Measurements from ENCODE around the gene RASSF7.

DNA sequence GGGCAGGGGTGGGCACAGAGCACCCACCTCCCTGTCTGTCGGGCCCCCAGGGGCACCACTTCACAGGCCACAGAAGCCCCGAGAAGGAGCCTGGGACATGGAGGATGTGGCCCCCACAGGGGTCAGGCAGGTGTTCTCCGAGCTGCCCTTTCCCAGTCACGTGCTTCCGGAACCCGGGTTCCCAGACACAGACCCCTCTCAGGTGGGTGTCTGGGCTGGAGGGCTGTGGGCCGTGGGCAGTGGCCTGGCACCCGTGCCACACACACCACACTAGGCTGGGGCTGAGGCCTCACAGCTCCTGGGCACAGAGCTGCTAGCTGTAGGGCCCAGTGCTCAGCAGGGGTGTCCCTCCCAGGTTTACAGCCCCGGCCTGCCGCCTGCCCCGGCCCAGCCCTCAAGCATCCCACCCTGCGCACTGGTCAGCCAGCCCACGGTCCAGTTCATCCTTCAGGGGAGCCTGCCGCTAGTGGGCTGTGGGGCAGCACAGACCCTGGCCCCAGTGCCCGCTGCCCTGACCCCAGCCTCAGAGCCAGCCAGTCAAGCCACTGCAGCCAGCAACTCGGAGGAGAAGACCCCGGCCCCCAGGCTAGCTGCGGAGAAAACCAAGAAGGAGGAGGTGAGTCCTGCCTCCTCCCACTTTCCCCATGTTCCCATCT is 49.5 kb downstream of the RASSF7 start:
- TF ChIP-seq, protein P1, sequence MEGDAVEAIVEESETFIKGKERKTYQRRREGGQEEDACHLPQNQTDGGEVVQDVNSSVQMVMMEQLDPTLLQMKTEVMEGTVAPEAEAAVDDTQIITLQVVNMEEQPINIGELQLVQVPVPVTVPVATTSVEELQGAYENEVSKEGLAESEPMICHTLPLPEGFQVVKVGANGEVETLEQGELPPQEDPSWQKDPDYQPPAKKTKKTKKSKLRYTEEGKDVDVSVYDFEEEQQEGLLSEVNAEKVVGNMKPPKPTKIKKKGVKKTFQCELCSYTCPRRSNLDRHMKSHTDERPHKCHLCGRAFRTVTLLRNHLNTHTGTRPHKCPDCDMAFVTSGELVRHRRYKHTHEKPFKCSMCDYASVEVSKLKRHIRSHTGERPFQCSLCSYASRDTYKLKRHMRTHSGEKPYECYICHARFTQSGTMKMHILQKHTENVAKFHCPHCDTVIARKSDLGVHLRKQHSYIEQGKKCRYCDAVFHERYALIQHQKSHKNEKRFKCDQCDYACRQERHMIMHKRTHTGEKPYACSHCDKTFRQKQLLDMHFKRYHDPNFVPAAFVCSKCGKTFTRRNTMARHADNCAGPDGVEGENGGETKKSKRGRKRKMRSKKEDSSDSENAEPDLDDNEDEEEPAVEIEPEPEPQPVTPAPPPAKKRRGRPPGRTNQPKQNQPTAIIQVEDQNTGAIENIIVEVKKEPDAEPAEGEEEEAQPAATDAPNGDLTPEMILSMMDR (IDR thresholded peaks at IDR 0.05) = no peak
- TF ChIP-seq YY1 (IDR thresholded peaks at IDR 0.05; ENCODE audit: low read depth) (no peak), PBX3 (IDR thresholded peaks at IDR 0.05) (no peak), NFIC (IDR thresholded peaks at IDR 0.05; ENCODE audit: borderline replicate concordance) (no peak), TAF1 (IDR thresholded peaks at IDR 0.05; ENCODE audit: borderline replicate concordance, low read depth, low read length) (no peak), MXI1 (IDR thresholded peaks at IDR 0.05; ENCODE audit: low read depth, low read length) (no peak), POLR2AphosphoS5 (IDR thresholded peaks at IDR 0.05; ENCODE audit: low read depth, low read length) (no peak), MAX (IDR thresholded peaks at IDR 0.05; ENCODE audit: low read depth) (no peak), TCF12 (IDR thresholded peaks at IDR 0.05) (no peak), CHD2 (IDR thresholded peaks at IDR 0.05; ENCODE audit: low read length, partially characterized antibody) (no peak), EP300 (IDR thresholded peaks at IDR 0.05; ENCODE audit: borderline replicate concordance in 1 of 2, low read depth in 1 of 2, low read length in 1 of 2) (no peak), SIN3A (IDR thresholded peaks at IDR 0.05; ENCODE audit: borderline replicate concordance, low read depth, low read length) (no peak)
- TF ChIP-seq, protein P2, sequence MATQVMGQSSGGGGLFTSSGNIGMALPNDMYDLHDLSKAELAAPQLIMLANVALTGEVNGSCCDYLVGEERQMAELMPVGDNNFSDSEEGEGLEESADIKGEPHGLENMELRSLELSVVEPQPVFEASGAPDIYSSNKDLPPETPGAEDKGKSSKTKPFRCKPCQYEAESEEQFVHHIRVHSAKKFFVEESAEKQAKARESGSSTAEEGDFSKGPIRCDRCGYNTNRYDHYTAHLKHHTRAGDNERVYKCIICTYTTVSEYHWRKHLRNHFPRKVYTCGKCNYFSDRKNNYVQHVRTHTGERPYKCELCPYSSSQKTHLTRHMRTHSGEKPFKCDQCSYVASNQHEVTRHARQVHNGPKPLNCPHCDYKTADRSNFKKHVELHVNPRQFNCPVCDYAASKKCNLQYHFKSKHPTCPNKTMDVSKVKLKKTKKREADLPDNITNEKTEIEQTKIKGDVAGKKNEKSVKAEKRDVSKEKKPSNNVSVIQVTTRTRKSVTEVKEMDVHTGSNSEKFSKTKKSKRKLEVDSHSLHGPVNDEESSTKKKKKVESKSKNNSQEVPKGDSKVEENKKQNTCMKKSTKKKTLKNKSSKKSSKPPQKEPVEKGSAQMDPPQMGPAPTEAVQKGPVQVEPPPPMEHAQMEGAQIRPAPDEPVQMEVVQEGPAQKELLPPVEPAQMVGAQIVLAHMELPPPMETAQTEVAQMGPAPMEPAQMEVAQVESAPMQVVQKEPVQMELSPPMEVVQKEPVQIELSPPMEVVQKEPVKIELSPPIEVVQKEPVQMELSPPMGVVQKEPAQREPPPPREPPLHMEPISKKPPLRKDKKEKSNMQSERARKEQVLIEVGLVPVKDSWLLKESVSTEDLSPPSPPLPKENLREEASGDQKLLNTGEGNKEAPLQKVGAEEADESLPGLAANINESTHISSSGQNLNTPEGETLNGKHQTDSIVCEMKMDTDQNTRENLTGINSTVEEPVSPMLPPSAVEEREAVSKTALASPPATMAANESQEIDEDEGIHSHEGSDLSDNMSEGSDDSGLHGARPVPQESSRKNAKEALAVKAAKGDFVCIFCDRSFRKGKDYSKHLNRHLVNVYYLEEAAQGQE (IDR thresholded peaks at IDR 0.05; ENCODE audit: low read depth, low read length) = no peak
